NB4 (cell line): ENCODE data around the gene KCTD5.

Experiments used
- DNase-seq: peaks from one replicate; pipeline ENCODE4 v3.0.0; 2010; ENCODE audit warnings: low read depth
- H3K4me3 ChIP-seq: one replicate; pipeline ENCODE4 v1.5.1; 2011; ENCODE audit warnings: mild to moderate bottlenecking, low read depth, low read length, moderate library complexity
- MYC ChIP-seq: IDR thresholded peaks from 2 replicates; pipeline ENCODE4 v1.6.1; 2011; ENCODE audit warnings: low read depth, low read length
- POLR2A ChIP-seq: IDR thresholded peaks from 2 replicates; pipeline ENCODE4 v1.6.1; 2011; ENCODE audit warnings: mild to moderate bottlenecking; ENCODE audit not compliant: insufficient read length; ENCODE audit errors: extremely low read depth
- TF ChIP-seq, protein P1 (sequence below): IDR thresholded peaks from 2 replicates; pipeline ENCODE4 v1.6.1; 2011; ENCODE audit warnings: low read depth, low read length
- TF ChIP-seq, protein P2 (sequence below): IDR thresholded peaks from one replicate; pipeline ENCODE4 v1.5.1; 2012; ENCODE audit warnings: low read depth, low read length

The KCTD5 gene

DNA sequence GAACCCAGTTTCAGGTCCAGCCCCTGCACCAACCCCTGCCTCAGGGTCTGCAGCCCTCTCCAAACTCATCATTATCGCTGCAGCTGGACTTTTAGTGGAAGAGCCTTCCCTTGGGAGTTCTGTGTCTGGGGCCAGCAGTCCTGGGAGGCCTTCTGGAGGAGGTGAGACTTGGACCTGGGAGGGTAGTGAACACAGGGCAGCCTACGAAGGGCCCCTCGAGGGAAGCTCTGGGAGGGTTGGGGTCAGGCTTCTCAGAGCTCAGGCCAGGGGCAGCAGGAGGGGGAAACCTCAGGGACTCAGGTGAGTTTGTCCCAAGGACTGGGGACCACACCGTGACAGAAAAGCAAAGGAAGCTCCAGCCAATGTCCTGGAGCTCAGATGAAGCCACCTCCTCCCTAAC is 58.8 kb downstream of the KCTD5 start:
- no peak for TF ChIP-seq MYC
- TF ChIP-seq, protein P1, sequence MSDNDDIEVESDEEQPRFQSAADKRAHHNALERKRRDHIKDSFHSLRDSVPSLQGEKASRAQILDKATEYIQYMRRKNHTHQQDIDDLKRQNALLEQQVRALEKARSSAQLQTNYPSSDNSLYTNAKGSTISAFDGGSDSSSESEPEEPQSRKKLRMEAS, result no peak
- no peak for TF ChIP-seq POLR2A
- TF ChIP-seq, protein P2, sequence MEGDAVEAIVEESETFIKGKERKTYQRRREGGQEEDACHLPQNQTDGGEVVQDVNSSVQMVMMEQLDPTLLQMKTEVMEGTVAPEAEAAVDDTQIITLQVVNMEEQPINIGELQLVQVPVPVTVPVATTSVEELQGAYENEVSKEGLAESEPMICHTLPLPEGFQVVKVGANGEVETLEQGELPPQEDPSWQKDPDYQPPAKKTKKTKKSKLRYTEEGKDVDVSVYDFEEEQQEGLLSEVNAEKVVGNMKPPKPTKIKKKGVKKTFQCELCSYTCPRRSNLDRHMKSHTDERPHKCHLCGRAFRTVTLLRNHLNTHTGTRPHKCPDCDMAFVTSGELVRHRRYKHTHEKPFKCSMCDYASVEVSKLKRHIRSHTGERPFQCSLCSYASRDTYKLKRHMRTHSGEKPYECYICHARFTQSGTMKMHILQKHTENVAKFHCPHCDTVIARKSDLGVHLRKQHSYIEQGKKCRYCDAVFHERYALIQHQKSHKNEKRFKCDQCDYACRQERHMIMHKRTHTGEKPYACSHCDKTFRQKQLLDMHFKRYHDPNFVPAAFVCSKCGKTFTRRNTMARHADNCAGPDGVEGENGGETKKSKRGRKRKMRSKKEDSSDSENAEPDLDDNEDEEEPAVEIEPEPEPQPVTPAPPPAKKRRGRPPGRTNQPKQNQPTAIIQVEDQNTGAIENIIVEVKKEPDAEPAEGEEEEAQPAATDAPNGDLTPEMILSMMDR, result no peak
- no peak for DNase-seq
- H3K4me3 ChIP-seq, result no peak overlapping the region

DNA sequence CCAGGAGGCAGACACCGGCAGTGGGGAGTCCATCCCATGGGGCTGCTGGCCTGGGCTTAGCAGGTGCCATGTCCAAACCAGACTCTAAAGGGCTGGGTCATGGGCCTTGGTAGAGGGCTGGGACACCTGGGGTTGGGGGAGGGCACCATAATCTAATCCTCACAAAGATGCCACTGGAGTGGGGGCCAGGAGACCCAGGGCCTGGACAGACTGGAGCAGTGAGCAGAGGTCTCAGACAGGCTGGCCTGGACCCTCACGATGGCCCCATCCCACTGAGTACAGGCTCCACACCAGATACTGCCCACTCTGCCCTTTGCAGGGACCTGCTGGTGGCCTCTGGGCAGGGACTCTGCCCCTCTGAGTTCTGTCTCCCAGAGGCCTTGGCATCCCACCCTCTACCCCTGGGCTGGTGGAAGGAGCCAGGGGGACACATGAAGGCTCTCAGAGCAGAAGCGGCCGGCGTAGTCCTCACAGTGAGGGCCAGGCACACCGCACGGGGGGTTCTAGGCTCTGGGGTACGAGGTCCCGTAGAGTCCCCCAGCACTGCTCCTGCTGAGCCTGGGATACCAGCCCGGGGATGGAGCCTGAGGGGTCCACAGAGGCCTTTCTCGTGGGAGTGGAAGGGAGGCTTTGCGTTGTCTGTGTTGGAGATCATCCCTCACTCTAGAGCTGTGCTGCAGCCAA is 60.1 kb downstream of the KCTD5 start:
- TF ChIP-seq POLR2A, result no peak
- TF ChIP-seq, protein P1, result no peak
- TF ChIP-seq MYC, result no peak
- TF ChIP-seq, protein P2, result no peak
- H3K4me3 ChIP-seq, result no peak overlapping the region
- no peak for DNase-seq

DNA sequence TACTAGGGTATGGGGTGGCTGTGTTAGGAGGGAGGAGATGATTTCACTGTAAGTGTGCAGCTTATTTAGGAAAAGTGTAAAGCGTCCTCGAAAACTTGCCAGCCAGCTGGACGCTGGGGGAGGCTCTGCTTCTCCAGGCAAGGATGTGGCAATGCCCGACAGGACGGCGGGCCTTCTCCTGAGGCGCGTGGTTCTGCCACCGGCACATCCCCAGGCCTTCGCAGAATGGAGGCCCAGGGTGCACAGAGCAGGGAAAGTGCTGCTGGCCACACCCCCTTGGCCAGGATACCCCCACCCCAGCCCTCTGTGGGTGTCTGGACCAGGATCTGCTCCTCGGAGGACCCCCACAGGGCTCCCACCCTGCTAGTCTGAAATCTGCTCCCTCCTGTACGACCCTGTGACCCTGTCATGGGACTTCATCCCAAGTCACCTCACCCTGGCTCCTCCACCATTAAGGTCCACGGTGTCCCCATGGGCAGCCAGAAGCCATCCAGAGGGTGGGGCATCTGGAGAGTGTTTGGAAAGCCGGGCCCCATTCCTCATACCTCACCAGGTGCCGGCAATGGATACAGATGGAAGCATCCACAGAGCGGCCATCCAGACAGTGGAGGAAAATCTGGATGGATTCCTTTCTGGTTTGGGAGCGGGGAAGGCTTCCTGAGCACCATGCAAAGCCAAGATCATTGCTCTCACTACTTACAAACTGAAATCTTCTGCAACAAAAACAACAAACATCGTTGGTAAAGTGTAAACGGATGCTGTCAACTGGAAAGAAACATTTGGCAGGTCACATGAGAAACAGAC is 60.9 kb downstream of the KCTD5 start:
- TF ChIP-seq, protein P1, result no peak
- TF ChIP-seq MYC, result no peak
- TF ChIP-seq, protein P2, result no peak
- no peak for TF ChIP-seq POLR2A
- DNase-seq, result no peak
- H3K4me3 ChIP-seq, result no peak overlapping the region

DNA sequence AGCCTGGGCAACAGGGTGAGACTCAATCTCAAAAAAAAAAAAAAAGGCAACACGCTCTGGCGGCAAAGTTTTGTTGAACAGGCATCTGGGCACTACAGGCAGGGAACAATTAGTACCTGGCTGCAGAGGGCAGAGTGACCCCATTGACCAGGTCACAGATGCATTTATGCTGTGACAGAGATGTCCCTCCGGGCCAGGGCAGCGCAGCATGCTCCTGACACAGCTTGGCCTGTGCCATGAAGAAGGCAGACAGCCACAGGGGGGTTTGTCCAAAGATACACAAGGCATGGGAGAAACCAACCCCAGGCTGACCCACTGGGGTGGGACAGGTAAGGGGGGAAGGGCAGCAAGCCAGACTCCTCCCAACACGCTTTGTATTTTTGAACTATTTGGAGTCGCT is 62.4 kb downstream of the KCTD5 start:
- H3K4me3 ChIP-seq, result no peak overlapping the region
- TF ChIP-seq MYC (no peak), POLR2A (no peak)
- TF ChIP-seq, protein P2, result no peak
- DNase-seq, result no peak

DNA sequence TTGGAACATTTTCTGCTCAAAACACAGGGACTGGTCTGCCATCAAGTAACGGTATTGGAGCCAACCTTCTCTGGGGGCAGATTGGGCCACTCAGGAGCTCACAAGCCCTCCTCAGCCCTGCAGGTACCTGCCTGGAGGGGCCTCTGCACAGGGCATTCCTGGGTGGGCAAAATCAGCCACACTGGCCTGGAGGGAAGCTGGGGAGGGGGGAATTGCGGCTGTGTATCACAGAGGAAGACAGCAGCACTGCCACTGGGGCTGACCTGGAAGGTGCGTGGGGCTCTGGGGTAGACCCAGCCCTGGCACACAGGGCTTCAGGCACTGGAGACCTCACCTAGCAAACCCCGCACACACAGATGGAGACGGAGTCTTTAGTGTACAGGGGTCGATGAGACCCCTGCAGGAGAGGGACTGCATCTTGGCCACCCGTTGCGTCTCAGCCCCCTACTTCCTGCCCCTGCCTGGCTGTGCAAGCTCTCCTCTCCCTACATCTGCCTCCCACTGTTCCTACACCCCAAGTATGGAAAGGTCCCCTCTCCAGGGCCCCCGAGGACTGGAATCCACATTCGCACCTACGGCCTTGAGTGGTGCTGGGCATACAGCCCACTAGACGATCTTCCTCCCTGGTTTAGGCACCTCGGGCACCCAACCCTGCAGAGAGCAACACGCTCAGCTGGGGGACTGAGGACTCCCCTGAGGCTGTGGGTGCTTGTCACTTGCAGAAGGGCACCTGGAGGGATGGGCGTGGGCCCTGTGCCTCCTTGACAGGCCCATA is 63.0 kb downstream of the KCTD5 start:
- DNase-seq, result no peak
- no peak overlapping the region for H3K4me3 ChIP-seq
- TF ChIP-seq, protein P2, result no peak
- TF ChIP-seq, protein P1, result no peak
- no peak for TF ChIP-seq POLR2A
- TF ChIP-seq MYC, result no peak
